Measurements from ENCODE around the gene FOCAD.

DNA sequence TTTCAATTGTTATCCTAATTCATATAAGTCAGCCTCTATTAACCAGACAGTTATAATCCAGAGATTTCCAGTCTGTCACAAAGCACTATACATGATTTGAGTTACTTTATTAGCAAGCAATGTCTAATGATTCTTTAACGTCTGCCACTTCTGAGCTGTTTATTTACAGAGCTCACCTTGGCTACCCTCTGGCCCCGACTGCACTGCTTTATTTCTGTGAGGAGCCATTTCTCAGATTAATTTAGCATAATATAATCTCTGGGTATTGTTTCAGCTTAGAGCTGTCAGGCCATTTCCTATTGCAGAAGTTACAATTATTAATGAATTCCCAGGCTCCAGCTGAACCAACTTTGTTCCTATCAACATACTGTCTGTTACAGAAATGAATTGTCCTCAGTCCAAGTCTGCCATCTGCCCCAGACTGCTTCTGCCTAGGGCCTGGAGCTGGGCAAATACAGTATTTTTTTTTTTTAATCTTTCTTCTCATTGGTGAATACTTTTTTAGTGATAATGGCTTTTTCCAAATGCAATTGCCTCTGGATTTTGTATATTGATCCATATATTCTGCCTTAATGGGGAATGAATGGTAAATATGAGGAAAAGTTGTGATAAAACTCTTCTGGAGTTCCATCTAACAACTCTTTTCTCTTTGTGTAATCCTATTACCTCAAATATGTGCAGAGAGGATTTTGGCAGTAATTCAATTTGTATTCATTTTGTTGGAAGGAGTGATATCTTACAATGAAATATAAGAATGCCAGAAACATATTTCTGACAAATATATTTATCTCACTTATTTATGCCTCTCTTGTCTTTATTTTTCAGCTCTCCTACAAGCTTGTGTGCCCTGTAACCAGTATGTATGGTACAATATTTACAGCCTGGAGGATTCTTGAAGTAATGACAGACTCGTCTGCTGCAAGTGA is 104.7 kb downstream of the FOCAD start:
- TF ChIP-seq, protein P1, sequence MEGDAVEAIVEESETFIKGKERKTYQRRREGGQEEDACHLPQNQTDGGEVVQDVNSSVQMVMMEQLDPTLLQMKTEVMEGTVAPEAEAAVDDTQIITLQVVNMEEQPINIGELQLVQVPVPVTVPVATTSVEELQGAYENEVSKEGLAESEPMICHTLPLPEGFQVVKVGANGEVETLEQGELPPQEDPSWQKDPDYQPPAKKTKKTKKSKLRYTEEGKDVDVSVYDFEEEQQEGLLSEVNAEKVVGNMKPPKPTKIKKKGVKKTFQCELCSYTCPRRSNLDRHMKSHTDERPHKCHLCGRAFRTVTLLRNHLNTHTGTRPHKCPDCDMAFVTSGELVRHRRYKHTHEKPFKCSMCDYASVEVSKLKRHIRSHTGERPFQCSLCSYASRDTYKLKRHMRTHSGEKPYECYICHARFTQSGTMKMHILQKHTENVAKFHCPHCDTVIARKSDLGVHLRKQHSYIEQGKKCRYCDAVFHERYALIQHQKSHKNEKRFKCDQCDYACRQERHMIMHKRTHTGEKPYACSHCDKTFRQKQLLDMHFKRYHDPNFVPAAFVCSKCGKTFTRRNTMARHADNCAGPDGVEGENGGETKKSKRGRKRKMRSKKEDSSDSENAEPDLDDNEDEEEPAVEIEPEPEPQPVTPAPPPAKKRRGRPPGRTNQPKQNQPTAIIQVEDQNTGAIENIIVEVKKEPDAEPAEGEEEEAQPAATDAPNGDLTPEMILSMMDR (IDR thresholded peaks at IDR 0.05), result no peak
- TF ChIP-seq POLR2A (IDR thresholded peaks at IDR 0.05), result no peak

Data from body of pancreas (tissue), 4 donors.